Measurements from ENCODE around the gene KSR1.
"Not testable (repeated sequence)": the region's sequence is repeated elsewhere in the genome, so short reads cannot be mapped to it uniquely, and the experiment has no call there.

The KSR1 gene

GRCh38 chr17:27494192-27495091 lies 38.2 kb downstream of the KSR1 start:
- DNase-seq (ENCODE audit: low read depth, low spot score), result no peak

- no peak for DNase-seq (ENCODE audit: low read depth, low spot score)
Measured at GRCh38 chr17:27495460-27495859, 39.2 kb downstream of the KSR1 start.

GRCh38 chr17:27496005-27496404 lies 39.8 kb downstream of the KSR1 start:
- no peak for DNase-seq (ENCODE audit: low read depth, low spot score)

GRCh38 chr17:27496437-27496943 lies 40.2 kb downstream of the KSR1 start:
- DNase-seq (ENCODE audit: low read depth, low spot score), result no peak

GRCh38 chr17:27496971-27497370 lies 40.7 kb downstream of the KSR1 start:
- no peak for DNase-seq (ENCODE audit: low read depth, low spot score)

- DNase-seq (ENCODE audit: low read depth, low spot score), result no peak
Measured at GRCh38 chr17:27497696-27498095, 41.4 kb downstream of the KSR1 start.

GRCh38 chr17:27498615-27499309 lies 42.5 kb downstream of the KSR1 start:
- DNase-seq (ENCODE audit: low read depth, low spot score), result no peak

- DNase-seq (ENCODE audit: low read depth, low spot score), result no peak
Measured at GRCh38 chr17:27499451-27500265, 43.4 kb downstream of the KSR1 start.

- not testable (repeated sequence) for DNase-seq (ENCODE audit: low read depth, low spot score)
Measured at GRCh38 chr17:27501338-27501737, 45.1 kb downstream of the KSR1 start.

GRCh38 chr17:27502526-27503324 lies 46.5 kb downstream of the KSR1 start:
- no peak for DNase-seq (ENCODE audit: low read depth, low spot score)

GRCh38 chr17:27503611-27504010 lies 47.4 kb downstream of the KSR1 start:
- DNase-seq (ENCODE audit: low read depth, low spot score), result no peak

GRCh38 chr17:27504188-27504995 lies 48.1 kb downstream of the KSR1 start:
- DNase-seq (ENCODE audit: low read depth, low spot score), result no peak

- DNase-seq (ENCODE audit: low read depth, low spot score), result no peak
Measured at GRCh38 chr17:27506348-27507218, 50.3 kb downstream of the KSR1 start.

- DNase-seq (ENCODE audit: low read depth, low spot score), result no peak
Measured at GRCh38 chr17:27511168-27511883, 55.1 kb downstream of the KSR1 start.

- no peak for DNase-seq (ENCODE audit: low read depth, low spot score)
Measured at GRCh38 chr17:27512031-27512430, 55.8 kb downstream of the KSR1 start.

GRCh38 chr17:27512511-27513346 lies 56.5 kb downstream of the KSR1 start:
- DNase-seq (ENCODE audit: low read depth, low spot score), result no peak

GRCh38 chr17:27513849-27514248 lies 57.6 kb downstream of the KSR1 start:
- no peak for DNase-seq (ENCODE audit: low read depth, low spot score)
